Nephron (organoid): ENCODE measurements around the gene ANKFN1.

Experiments
- H3K27ac Mint-ChIP-seq, 3 experiments: 2 replicates each; pipeline ENCODE4 v1.8.0; 2020; ENCODE audit warnings: mixed read lengths in 3 of 3, mild to moderate bottlenecking in 2 of 3, moderate library complexity in 1 of 3
- H3K27me3 Mint-ChIP-seq: 2 replicates; pipeline ENCODE4 v1.8.0; 2021; ENCODE audit warnings: low read depth, mild to moderate bottlenecking, moderate library complexity, mixed read lengths
- H3K36me3 Mint-ChIP-seq: 2 replicates; pipeline ENCODE4 v1.8.0; 2020; ENCODE audit warnings: low read depth, mixed read lengths
- H3K4me1 Mint-ChIP-seq: 2 replicates; pipeline ENCODE4 v1.8.0; 2020; ENCODE audit warnings: mixed read lengths
- H3K4me3 Mint-ChIP-seq, 3 experiments: 2 replicates each; pipeline ENCODE4 v1.8.0; 2020; ENCODE audit warnings: mild to moderate bottlenecking in 3 of 3, mixed read lengths in 3 of 3, moderate library complexity in 2 of 3
- H3K9me3 Mint-ChIP-seq: 2 replicates; pipeline ENCODE4 v1.8.0; 2020; ENCODE audit warnings: mixed read lengths
- TF ChIP-seq, protein P1 (sequence below), 3 experiments: fragments of 200-600 bp; sonication (generic); IDR thresholded peaks; one replicate each; pipeline ENCODE4 v1.5.0; 2021; ENCODE audit warnings: antibody characterized with exemption in 3 of 3; ENCODE audit not compliant: unreplicated experiment in 3 of 3

ANKFN1 gene

GRCh38 chr17:56185491-56186221 lies 32.4 kb downstream of the ANKFN1 start:
- no peak overlapping the region for H3K27ac Mint-ChIP-seq
- TF ChIP-seq, protein P1, sequence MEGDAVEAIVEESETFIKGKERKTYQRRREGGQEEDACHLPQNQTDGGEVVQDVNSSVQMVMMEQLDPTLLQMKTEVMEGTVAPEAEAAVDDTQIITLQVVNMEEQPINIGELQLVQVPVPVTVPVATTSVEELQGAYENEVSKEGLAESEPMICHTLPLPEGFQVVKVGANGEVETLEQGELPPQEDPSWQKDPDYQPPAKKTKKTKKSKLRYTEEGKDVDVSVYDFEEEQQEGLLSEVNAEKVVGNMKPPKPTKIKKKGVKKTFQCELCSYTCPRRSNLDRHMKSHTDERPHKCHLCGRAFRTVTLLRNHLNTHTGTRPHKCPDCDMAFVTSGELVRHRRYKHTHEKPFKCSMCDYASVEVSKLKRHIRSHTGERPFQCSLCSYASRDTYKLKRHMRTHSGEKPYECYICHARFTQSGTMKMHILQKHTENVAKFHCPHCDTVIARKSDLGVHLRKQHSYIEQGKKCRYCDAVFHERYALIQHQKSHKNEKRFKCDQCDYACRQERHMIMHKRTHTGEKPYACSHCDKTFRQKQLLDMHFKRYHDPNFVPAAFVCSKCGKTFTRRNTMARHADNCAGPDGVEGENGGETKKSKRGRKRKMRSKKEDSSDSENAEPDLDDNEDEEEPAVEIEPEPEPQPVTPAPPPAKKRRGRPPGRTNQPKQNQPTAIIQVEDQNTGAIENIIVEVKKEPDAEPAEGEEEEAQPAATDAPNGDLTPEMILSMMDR (IDR thresholded peaks at IDR 0.05; ENCODE audit: unreplicated experiment in 3 of 3): no peak
- H3K9me3 Mint-ChIP-seq: peaks cover 2% of the 10 kb centered on the region
- peaks cover 12% of the 10 kb centered on the region for H3K4me1 Mint-ChIP-seq
- H3K27me3 Mint-ChIP-seq: no peaks in the 10 kb centered on the region
- no peaks in the 10 kb centered on the region for H3K36me3 Mint-ChIP-seq
- no peak overlapping the region for H3K4me3 Mint-ChIP-seq

GRCh38 chr17:56186222-56186786 lies 33.0 kb downstream of the ANKFN1 start:
- Mint-ChIP-seq H3K27ac (no peak overlapping the region), H3K4me1 (peaks cover 8% of the 10 kb centered on the region), H3K9me3 (peaks cover 2% of the 10 kb centered on the region)

GRCh38 chr17:56203430-56203829 lies 50.2 kb downstream of the ANKFN1 start:
- H3K4me1 Mint-ChIP-seq: no peaks in the 10 kb centered on the region
- peaks cover 7% of the 10 kb centered on the region for H3K9me3 Mint-ChIP-seq
- no peak overlapping the region for H3K4me3 Mint-ChIP-seq
- H3K27me3 Mint-ChIP-seq: peaks cover 3% of the 10 kb centered on the region
- no peaks in the 10 kb centered on the region for H3K36me3 Mint-ChIP-seq
- TF ChIP-seq, protein P1 (IDR thresholded peaks at IDR 0.05; ENCODE audit: unreplicated experiment in 3 of 3): no peak
- H3K27ac Mint-ChIP-seq: no peak overlapping the region

More at GRCh38 chr17:56186222-56186786, 33.0 kb downstream of the ANKFN1 start:
- TF ChIP-seq, protein P1 (IDR thresholded peaks at IDR 0.05; ENCODE audit: unreplicated experiment in 3 of 3): no peak
- Mint-ChIP-seq H3K4me3 (no peak overlapping the region), H3K36me3 (no peaks in the 10 kb centered on the region), H3K27me3 (no peaks in the 10 kb centered on the region)

DNA sequence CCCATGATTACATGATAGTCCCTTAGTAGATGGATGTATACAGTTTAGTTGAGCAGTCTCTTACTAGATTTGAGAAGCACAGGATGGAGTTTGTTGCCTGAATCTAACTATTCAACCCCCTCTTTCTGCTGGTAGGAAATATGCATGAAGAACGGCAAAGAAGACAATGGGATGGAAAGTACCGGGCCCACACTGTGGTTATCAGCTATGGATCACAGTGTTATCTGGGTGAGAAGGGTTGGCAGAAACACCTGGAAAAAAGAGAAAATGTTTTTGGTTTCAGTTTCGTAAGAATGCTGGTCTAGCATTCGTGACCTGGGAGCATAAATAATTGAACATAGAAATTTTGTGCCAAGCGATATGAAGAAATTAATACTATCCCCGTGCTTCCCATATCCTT lies 53.1 kb downstream of the ANKFN1 start:
- Mint-ChIP-seq H3K27me3 (peaks cover 7% of the 10 kb centered on the region), H3K36me3 (no peaks in the 10 kb centered on the region), H3K27ac (no peak overlapping the region), H3K4me3 (no peak overlapping the region), H3K4me1 (no peaks in the 10 kb centered on the region), H3K9me3 (peaks cover 13% of the 10 kb centered on the region)
- TF ChIP-seq, protein P1 (IDR thresholded peaks at IDR 0.05; ENCODE audit: unreplicated experiment in 3 of 3): no peak

DNA sequence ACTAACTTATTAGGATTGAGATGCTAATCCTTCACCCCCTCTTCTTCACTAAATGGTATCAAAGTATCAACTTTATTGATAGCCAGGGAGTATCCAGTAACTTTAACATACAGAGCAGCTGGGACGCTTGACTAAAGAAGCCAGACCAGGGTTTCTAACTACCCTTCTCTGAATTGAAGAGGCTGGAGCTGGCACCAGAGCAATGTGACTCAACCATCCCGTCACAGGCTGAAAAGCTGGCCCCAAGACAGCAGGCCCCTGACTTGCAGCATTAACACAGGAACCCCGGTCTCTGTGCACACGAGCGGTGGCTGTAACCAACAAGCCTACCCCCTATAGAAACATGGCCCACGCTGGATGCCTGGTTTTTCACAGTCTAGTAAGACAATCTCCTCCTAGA lies 59.8 kb downstream of the ANKFN1 start:
- Mint-ChIP-seq H3K27ac (no peak overlapping the region), H3K4me3 (no peak overlapping the region)

More for the DNA sequence above, 59.8 kb downstream of the ANKFN1 start:
- Mint-ChIP-seq H3K9me3 (peaks cover 13% of the 10 kb centered on the region), H3K27me3 (peaks cover 8% of the 10 kb centered on the region), H3K4me1 (no peaks in the 10 kb centered on the region), H3K36me3 (no peaks in the 10 kb centered on the region)
- TF ChIP-seq, protein P1 (IDR thresholded peaks at IDR 0.05; ENCODE audit: unreplicated experiment in 3 of 3): no peak
